Naive thymus-derived CD4-positive, alpha-beta T cell (primary cell): ENCODE data around the gene SVIL. TPM values are rescaled to one million over a fixed set of nuclear protein-coding genes. Genes with fewer than 3 reads are reported as not detected.

ENCODE experiments used
- ATAC-seq: fragments of 150-1000 bp; cut with Tn5 transposase; 2 replicates; pipeline ENCODE4 v1.10.0; 2021; ENCODE audit warnings: mild to moderate bottlenecking, moderate library complexity
- CTCF ChIA-PET: fragments of 350-600 bp; sonication (Branson Sonifier 250); formaldehyde crosslinking; loops from one replicate; lab custom pipeline; 2021; ENCODE audit warnings: antibody characterized with exemption; lab: Charles Lee
- POLR2A ChIA-PET: fragments of 350-600 bp; sonication (Branson Sonifier 250); formaldehyde crosslinking; loops from one replicate; lab custom pipeline; 2021; ENCODE audit warnings: antibody characterized with exemption, inconsistent platforms; lab: Charles Lee
- DNase-seq, 9 donors: peaks; one replicate each; pipeline versions ENCODE4 v3.0.0 to v3.0.0-alpha.2; 2020 to 2022; ENCODE audit warnings: mixed read lengths in 1 of 9
- H3K27ac ChIP-seq: one replicate; pipeline ENCODE4 v1.7.0; 2013; ENCODE audit warnings: mild to moderate bottlenecking, low read depth, low read length, moderate library complexity
- H3K27me3 ChIP-seq, 2 donors: one replicate each; pipeline ENCODE4 v1.7.0; 2013; ENCODE audit warnings: low read length in 2 of 2, mild to moderate bottlenecking in 2 of 2, moderate library complexity in 2 of 2; ENCODE audit not compliant: control insufficient read depth in 2 of 2, insufficient read depth in 2 of 2
- H3K36me3 ChIP-seq, 3 experiments: 1 replicate in 2 of 3; 2 replicates in 1 of 3; pipeline ENCODE4 v1.7.0; 2013; ENCODE audit warnings: low read length in 3 of 3, mild to moderate bottlenecking in 3 of 3, moderate library complexity in 1 of 3; ENCODE audit not compliant: insufficient read depth in 3 of 3, control insufficient read depth in 2 of 3
- H3K4me1 ChIP-seq, 2 donors: one replicate each; pipeline ENCODE4 v1.7.0; 2013; ENCODE audit warnings: low read length in 2 of 2, mild to moderate bottlenecking in 2 of 2, moderate library complexity in 1 of 2; ENCODE audit not compliant: control insufficient read depth in 2 of 2, insufficient read depth in 2 of 2
- H3K4me3 ChIP-seq: 2 replicates; pipeline ENCODE4 v1.7.0; 2013; ENCODE audit warnings: mild to moderate bottlenecking, low read length
- H3K9me3 ChIP-seq, 3 experiments: 1 replicate in 2 of 3; 2 replicates in 1 of 3; pipeline ENCODE4 v1.7.0; 2013; ENCODE audit warnings: low read length in 3 of 3; ENCODE audit not compliant: control insufficient read depth in 2 of 3
- H3K27ac Mint-ChIP-seq, 9 donors: one replicate each; pipeline ENCODE4 v1.8.0; 2020 to 2022; ENCODE audit warnings: mixed read lengths in 9 of 9, mild to moderate bottlenecking in 8 of 9, moderate library complexity in 5 of 9, inconsistent platforms in 2 of 9
- H3K27me3 Mint-ChIP-seq, 5 donors: one replicate each; pipeline ENCODE4 v1.8.0; 2021 to 2022; ENCODE audit warnings: mixed read lengths in 5 of 5, mild to moderate bottlenecking in 1 of 5
- H3K36me3 Mint-ChIP-seq, 5 donors: one replicate each; pipeline ENCODE4 v1.8.0; 2020 to 2022; ENCODE audit warnings: mixed read lengths in 5 of 5, mild to moderate bottlenecking in 3 of 5, inconsistent platforms in 1 of 5
- H3K4me1 Mint-ChIP-seq, 7 donors: one replicate each; pipeline ENCODE4 v1.8.0; 2020 to 2022; ENCODE audit warnings: mixed read lengths in 7 of 7, mild to moderate bottlenecking in 3 of 7, inconsistent platforms in 1 of 7
- H3K4me3 Mint-ChIP-seq, 10 donors: one replicate each; pipeline ENCODE4 v1.8.0; 2020 to 2022; ENCODE audit warnings: mild to moderate bottlenecking in 10 of 10, mixed read lengths in 10 of 10, moderate library complexity in 6 of 10, inconsistent platforms in 2 of 10
- H3K9me3 Mint-ChIP-seq, 11 donors: one replicate each; pipeline ENCODE4 v1.8.0; 2020 to 2022; ENCODE audit warnings: mixed read lengths in 11 of 11, mild to moderate bottlenecking in 4 of 11, inconsistent platforms in 1 of 11, moderate library complexity in 1 of 11
- intact Hi-C, 2 donors: fragments of 100-400 bp; cut with micrococcal nuclease; formaldehyde crosslinking; loops; one replicate each; pipeline ENCODE4 v1.15.1; 2023
- polyA plus RNA-seq, 2 donors: library from polyadenylated mRNA; unstranded; fragments of 300-500 nt; fragmentation: Illumina TruSeq; gene quantifications; one replicate each; pipeline ENCODE4 v1.2.3, GENCODE V29; 2021
- total RNA-seq, 6 experiments: library from RNA in 5 of 6; stranded (reverse) in 5 of 6; gene quantifications; 1 replicate in 5 of 6; 2 replicates in 1 of 6; pipeline ENCODE4 v1.2.3 and lab custom pipeline; 2021 to 2026

The SVIL gene
- total and polyA plus RNA-seq, 7 experiments from 2014 or later = 8.7 to 48.9 (median 20.3) TPM

DNA sequence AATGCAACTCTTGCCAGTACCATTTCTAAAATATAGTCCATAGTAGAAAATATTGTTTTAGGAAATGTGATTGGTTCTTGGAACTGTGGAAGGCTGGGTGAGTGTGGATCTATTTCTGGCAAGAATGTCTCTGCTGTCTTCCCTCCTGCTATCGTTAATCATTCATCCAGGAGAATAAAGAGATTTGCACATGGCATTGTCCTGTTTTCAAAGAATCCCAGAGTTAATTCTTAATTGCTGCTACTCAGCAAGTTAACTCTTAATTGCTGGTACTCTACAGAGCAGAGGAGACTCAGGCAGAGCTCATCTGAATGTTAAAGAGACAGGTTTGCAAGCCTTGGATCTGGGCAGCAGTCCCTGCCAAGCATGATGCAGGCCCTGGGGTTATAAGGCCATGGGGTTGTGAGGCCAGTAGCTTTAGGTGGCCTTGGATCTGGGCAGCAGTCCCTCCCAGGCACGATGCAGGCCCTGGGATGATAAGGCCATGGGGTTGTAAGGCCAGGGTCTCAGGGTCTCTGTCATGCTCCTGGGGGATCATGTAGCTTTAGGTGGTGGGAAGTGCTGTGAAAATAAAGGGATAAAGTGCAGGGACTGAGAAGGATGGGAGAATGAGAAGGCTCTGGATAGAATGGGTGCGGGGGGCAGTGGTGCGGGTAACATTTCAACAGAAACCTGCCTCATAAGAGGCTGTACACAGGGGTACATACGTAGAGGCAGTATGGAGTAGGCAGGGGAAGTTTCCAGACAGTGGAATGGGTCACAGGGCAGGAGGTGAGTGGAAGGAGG, 162.3 kb downstream of the SVIL start:
- no peaks in the 10 kb centered on the region for H3K27me3 ChIP-seq
- peaks cover 0 to 75% (median 19%) of the 10 kb centered on the region in 3 experiments for H3K36me3 ChIP-seq
- Mint-ChIP-seq H3K4me3 (no peak overlapping the region), H3K27ac (peak overlapping the region in 3 of 9 donors; percentile 22 to 81 (median 60)), H3K4me1 (peaks cover 0 to 16% (median 0%) of the 10 kb centered on the region in 7 donors), H3K27me3 (no peaks in the 10 kb centered on the region), H3K36me3 (peaks cover 2 to 71% (median 35%) of the 10 kb centered on the region in 5 donors), H3K9me3 (peaks cover 0 to 1% (median 0%) of the 10 kb centered on the region in 11 donors)
- intact Hi-C loops = no loop called here
- ChIA-PET POLR2A (no interaction called here), CTCF (no interaction called here)
- H3K9me3 ChIP-seq = no peaks in the 10 kb centered on the region
- no peaks in the 10 kb centered on the region for H3K4me1 ChIP-seq
- ATAC-seq = no peak
- H3K4me3 ChIP-seq = no peak overlapping the region
- no peak for DNase-seq
- no peak overlapping the region for H3K27ac ChIP-seq

DNA sequence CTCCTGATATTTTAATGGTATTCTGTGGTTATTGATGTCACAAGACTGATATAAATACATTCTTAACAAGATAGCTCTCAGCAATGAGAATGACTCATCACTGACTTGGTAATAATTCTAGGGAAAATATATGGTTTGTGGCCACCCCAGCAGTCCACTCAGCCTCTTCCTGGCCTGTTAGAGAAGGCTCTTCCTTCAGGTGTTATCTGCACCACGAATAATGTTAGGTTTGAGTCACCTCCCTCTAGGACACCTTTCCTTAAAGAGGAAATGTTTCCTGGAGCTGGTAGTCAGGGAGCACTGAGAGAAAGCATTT, 163.3 kb downstream of the SVIL start:
- no peaks in the 10 kb centered on the region for H3K9me3 ChIP-seq
- H3K27ac Mint-ChIP-seq = peak overlapping the region in 1 of 9 donors; percentile 7
- H3K9me3 Mint-ChIP-seq = peaks cover 0 to 1% (median 0%) of the 10 kb centered on the region in 11 donors
- no peaks in the 10 kb centered on the region for H3K4me1 ChIP-seq
- intact Hi-C loops = no loop called here
- H3K36me3 ChIP-seq = peaks cover 0 to 78% (median 20%) of the 10 kb centered on the region in 3 experiments
- ChIA-PET CTCF (no interaction called here), POLR2A (no interaction called here)
- no peak for DNase-seq
- peaks cover 0 to 16% (median 0%) of the 10 kb centered on the region in 7 donors for H3K4me1 Mint-ChIP-seq
- no peak overlapping the region for H3K27ac ChIP-seq
- no peak overlapping the region for H3K4me3 Mint-ChIP-seq
- no peak overlapping the region for H3K4me3 ChIP-seq
- no peaks in the 10 kb centered on the region for H3K27me3 Mint-ChIP-seq
- H3K27me3 ChIP-seq = no peaks in the 10 kb centered on the region
- ATAC-seq = no peak
- peaks cover 2 to 78% (median 41%) of the 10 kb centered on the region in 5 donors for H3K36me3 Mint-ChIP-seq

DNA sequence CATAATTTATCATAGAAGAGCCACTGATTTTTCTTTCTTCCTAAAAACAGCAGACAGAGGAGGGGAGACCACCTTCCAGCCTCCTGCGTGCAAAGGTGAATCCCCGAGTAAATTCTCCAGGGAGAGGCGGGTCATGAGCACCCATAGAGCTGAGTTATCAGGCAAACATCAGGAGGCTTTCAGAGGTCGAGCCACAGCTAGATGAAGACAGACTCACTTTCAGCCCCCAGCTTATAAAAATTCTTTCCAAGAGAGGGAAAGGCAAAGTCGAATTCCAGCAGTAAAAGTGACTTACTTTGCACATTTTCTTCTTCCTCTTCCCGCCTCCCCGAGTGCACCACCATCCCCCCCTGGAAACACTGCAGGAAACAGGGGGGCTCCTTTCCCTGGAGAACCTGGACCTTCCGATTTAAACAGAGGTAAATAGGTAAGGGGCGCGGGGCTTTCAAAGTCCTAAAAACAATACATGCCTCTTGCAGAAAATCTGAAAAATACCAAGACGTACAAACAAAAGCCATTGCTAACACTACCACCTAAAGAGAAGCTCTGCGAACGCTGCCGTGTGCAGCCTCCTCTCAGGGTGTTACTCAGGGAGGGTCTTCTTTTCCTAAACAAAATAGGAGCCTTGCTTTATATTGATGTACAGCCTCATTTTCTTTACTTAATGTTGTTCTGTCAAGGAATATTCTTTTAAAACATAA, 163.8 kb downstream of the SVIL start:
- H3K4me1 ChIP-seq = no peaks in the 10 kb centered on the region
- peak overlapping the region in 1 of 9 donors; percentile 10 for H3K27ac Mint-ChIP-seq
- ATAC-seq (no peak), DNase-seq (no peak)
- peaks cover 0 to 77% (median 20%) of the 10 kb centered on the region in 3 experiments for H3K36me3 ChIP-seq
- ChIA-PET CTCF (no interaction called here), POLR2A (no interaction called here)
- no peak overlapping the region for H3K4me3 Mint-ChIP-seq
- intact Hi-C loops = no loop called here
- no peaks in the 10 kb centered on the region for H3K9me3 ChIP-seq
- H3K4me1 Mint-ChIP-seq = peaks cover 0 to 16% (median 0%) of the 10 kb centered on the region in 7 donors
- no peak overlapping the region for H3K4me3 ChIP-seq
- no peaks in the 10 kb centered on the region for H3K27me3 ChIP-seq
- no peak overlapping the region for H3K27ac ChIP-seq
- H3K36me3 Mint-ChIP-seq = peaks cover 2 to 78% (median 41%) of the 10 kb centered on the region in 5 donors
- H3K27me3 Mint-ChIP-seq = no peaks in the 10 kb centered on the region
- peaks cover 0 to 1% (median 0%) of the 10 kb centered on the region in 11 donors for H3K9me3 Mint-ChIP-seq

DNA sequence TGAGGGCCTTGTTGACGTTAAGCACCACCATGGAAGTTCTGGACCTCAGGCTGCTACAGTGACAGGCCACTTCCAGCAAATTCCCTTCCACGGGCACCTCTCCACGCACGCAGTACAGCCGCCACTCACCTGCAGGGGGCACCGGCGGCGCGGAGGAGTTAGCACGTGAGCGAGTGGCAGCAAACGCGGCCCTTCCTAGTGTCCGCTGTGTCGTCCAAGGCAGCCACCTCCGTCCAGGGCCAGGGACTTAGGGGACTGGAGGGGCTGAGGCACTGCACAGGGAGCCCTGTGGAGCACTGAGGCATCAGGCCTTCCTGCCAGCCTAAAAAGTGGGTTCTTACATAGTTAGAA, 164.4 kb downstream of the SVIL start:
- peaks cover 2 to 79% (median 46%) of the 10 kb centered on the region in 5 donors for H3K36me3 Mint-ChIP-seq
- Histone ChIP-seq H3K4me1 (no peaks in the 10 kb centered on the region), H3K4me3 (no peak overlapping the region), H3K9me3 (no peaks in the 10 kb centered on the region), H3K27ac (no peak overlapping the region), H3K27me3 (no peaks in the 10 kb centered on the region), H3K36me3 (peaks cover 0 to 74% (median 20%) of the 10 kb centered on the region in 3 experiments)
- DNase-seq = peak in 1 of 9 donors; percentile 42
- POLR2A ChIA-PET = no interaction called here
- H3K4me1 Mint-ChIP-seq = peaks cover 0 to 16% (median 0%) of the 10 kb centered on the region in 7 donors
- CTCF ChIA-PET = no interaction called here
- intact Hi-C loops = no loop called here
- no peak for ATAC-seq
- H3K9me3 Mint-ChIP-seq = peaks cover 0 to 1% (median 0%) of the 10 kb centered on the region in 11 donors
- H3K27me3 Mint-ChIP-seq = no peaks in the 10 kb centered on the region
- peak overlapping the region in 1 of 9 donors; percentile 10 for H3K27ac Mint-ChIP-seq
- no peak overlapping the region for H3K4me3 Mint-ChIP-seq

DNA sequence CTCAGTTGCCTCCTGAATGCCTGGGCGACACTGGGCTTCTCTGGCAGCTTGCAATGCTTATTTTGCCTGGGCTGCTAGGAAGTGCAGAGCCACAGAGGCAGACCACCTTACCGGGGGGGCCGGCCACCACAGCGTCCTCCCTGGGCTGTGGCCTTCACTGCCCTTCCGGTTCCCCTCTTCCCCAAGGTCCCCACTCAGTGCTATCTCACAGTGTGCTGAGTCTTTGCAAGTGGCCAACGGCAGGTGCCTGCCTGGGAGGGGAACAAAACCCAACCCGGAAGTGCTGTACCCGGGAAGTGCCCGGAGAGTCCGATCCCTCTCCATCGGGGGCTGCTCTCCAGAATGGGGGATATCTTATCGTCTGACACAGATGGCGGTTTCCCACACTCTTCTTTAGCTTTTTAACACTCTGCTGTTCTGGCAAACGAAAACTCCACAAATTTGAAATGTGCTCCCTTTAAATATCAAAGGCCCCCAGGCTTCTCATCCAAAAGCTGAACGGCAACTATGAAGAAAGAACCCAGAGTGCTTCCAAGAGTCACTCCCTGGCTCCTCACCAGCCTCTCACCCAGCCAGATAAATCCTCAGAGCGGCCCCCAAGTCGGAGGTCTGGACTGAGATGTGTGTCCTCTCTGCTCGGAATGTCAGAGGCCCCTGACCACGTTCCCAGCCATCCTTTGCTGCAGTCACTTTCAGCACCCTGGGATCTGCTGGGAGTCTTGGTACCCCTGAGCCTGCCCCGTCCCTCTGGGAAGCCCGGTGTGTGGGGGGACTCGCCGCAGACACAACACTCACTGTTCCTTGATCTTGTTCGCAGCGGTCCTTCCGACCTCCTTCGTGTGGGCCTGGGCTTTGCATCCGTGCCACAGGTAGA, 165.1 kb downstream of the SVIL start:
- POLR2A ChIA-PET = no interaction called here

DNA sequence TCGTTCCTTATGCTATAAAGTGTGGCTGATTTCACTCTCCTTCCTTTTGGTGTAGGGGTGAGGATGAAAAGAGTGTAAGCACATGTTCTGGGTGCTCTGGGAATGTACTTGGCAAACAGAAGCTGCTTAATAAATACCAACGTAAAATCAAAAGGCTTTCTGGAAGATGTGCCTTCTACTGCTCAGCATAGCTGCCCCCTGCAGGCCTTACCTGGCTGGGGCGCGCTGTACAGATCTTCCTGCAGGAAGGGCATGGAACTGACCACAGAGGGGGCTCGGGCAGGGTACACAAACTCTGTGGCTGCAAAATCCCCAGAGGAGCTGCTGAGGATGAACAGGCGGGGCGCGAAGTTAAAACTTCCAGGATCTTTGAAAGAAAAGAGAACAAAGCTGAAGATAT, 169.4 kb downstream of the SVIL start:
- ATAC-seq (no peak), DNase-seq (no peak)
- POLR2A ChIA-PET = no interaction called here
- peaks cover 0 to 80% (median 15%) of the 10 kb centered on the region in 3 experiments for H3K36me3 ChIP-seq
- no peaks in the 10 kb centered on the region for H3K27me3 Mint-ChIP-seq
- H3K9me3 Mint-ChIP-seq = peaks cover 0 to 12% (median 8%) of the 10 kb centered on the region in 11 donors
- CTCF ChIA-PET = interaction anchor here (0.7 kb wide), 1 partner anchor 801 kb away, joined by 3 read pairs; no protein-coding TSS in a partner anchor
- H3K9me3 ChIP-seq = peaks cover 0 to 9% (median 0%) of the 10 kb centered on the region in 3 experiments
- H3K4me3 ChIP-seq = no peak overlapping the region
- H3K4me3 Mint-ChIP-seq = no peak overlapping the region
- H3K27ac ChIP-seq = no peak overlapping the region
- H3K27ac Mint-ChIP-seq = peak overlapping the region in 1 of 9 donors; percentile 28
- H3K27me3 ChIP-seq = no peaks in the 10 kb centered on the region
- peaks cover 0 to 3% (median 0%) of the 10 kb centered on the region in 7 donors for H3K4me1 Mint-ChIP-seq
- H3K4me1 ChIP-seq = no peaks in the 10 kb centered on the region
- intact Hi-C loops = no loop called here
- H3K36me3 Mint-ChIP-seq = peaks cover 17 to 86% (median 57%) of the 10 kb centered on the region in 5 donors

More for the DNA sequence above, 165.1 kb downstream of the SVIL start:
- ATAC-seq = no peak
- no peaks in the 10 kb centered on the region for H3K9me3 ChIP-seq
- Mint-ChIP-seq H3K4me3 (no peak overlapping the region), H3K9me3 (peaks cover 0 to 1% (median 0%) of the 10 kb centered on the region in 11 donors), H3K4me1 (peaks cover 0 to 16% (median 0%) of the 10 kb centered on the region in 7 donors), H3K27me3 (no peaks in the 10 kb centered on the region), H3K27ac (no peak overlapping the region), H3K36me3 (peaks cover 0 to 82% (median 50%) of the 10 kb centered on the region in 5 donors)
- no peak overlapping the region for H3K27ac ChIP-seq
- CTCF ChIA-PET = no interaction called here
- peaks cover 0 to 76% (median 20%) of the 10 kb centered on the region in 3 experiments for H3K36me3 ChIP-seq
- H3K27me3 ChIP-seq = no peaks in the 10 kb centered on the region
- intact Hi-C loops = no loop called here
- no peaks in the 10 kb centered on the region for H3K4me1 ChIP-seq
- no peak for DNase-seq
- H3K4me3 ChIP-seq = no peak overlapping the region
